GM19035 (cell line): ENCODE data around the gene ASCC3.

ENCODE experiments used
- ATAC-seq: cut with Tn5 transposase; IDR thresholded peaks from one replicate; pipeline ENCODE4 v1.9.1; 2021; ENCODE audit not compliant: unreplicated experiment

ASCC3 gene

DNA sequence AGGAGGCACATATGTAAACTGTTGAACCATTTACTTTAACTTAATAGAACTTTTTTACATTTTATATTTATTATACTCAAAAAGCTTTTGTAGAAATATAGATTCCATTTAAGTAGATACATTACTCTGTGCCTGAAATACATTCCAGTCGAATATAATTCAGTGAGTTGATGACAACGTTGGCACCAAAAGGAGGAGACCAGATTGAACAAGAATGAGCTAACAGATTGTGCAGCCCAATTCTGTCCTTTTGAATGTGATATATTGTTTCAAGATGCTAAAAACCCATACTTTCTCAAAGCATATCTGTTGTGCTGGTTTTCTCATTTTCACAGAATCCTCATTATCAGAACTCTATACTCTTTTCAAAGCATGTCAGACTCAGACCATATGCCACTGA lies 269.0 kb downstream of the ASCC3 start:
- ATAC-seq: no peak

- ATAC-seq: no peak
Observed at GRCh38 chr6:100599088-100599770, 281.9 kb downstream of the ASCC3 start.

DNA sequence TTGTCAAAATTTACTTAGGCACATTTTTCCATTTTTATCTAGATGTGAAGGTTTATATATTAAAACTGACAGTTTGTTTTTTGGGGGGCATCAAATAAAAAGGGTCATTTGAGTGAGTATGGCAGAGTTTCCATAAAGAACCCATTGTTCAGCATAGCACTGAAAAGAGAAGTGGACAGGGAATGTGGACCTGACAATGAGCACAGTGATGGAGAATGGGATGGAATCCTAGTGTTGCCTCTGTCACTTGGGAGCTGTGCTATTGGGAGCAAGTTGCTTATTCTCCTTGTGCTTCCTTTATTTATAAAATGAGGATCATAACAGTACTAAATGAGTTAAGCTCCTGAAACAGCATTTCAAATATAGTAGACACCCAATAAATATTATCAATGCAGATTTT lies 285.7 kb downstream of the ASCC3 start:
- no peak for ATAC-seq

DNA sequence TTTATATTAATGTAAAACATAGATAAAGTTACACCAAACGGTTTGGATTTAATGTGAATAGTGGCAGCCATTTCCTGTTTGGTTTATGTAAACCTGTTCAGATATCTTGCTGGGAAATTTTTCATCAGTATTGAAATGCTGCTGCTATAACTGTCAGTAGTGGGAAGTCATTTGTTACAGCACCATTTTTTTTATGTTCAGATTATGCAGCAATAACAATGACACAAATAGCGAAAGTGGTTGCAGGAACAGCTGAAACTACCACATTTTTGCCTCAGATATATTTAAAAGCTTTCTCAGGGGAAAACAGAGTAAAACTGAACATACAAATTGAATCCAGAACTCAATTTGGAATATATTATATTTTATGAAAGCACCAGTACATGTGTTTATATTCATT lies 287.6 kb downstream of the ASCC3 start:
- no peak for ATAC-seq

DNA sequence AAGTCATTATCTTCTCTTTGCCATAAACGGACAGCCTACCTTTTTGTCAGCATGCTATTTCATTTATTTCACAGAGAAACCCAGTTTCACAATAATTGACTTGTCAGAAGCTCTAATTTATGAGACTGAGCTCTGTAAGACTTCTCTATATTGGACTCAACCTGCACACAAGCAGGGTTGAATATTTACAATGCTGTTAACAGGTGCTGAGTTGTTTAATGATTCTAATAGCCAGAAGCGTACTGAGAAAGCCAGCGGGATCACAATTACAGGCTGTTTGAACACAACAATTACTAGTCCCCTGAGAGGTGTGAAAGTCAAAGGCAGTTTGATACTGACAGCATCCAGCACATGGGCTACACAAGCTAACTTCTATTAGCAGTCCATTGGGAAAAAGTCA lies 288.2 kb downstream of the ASCC3 start:
- no peak for ATAC-seq

GRCh38 chr6:100577425-100577824 lies 303.7 kb downstream of the ASCC3 start:
- ATAC-seq: no peak

DNA sequence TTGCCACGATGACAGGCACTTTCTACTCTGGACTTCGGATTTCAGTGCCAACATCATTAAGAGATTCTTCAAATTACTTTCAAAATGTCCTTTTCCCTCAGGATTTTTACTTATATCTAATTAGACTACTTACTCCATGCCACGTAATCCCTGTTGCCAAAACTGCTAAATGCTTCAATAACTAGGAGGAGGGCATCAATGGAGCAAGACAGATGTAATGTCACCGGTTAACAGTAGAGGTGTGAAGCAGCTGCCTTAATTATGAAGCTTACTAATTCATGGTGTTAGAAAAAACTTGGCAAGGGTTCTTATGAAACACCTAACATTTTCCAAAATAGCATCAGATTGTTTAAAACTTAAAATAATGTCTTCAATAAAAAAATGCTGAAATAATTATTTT lies 305.2 kb downstream of the ASCC3 start:
- ATAC-seq: no peak

- ATAC-seq: no peak
Observed at GRCh38 chr6:100574836-100575235, 306.3 kb downstream of the ASCC3 start.

GRCh38 chr6:100573166-100573565 lies 308.0 kb downstream of the ASCC3 start:
- ATAC-seq: no peak

DNA sequence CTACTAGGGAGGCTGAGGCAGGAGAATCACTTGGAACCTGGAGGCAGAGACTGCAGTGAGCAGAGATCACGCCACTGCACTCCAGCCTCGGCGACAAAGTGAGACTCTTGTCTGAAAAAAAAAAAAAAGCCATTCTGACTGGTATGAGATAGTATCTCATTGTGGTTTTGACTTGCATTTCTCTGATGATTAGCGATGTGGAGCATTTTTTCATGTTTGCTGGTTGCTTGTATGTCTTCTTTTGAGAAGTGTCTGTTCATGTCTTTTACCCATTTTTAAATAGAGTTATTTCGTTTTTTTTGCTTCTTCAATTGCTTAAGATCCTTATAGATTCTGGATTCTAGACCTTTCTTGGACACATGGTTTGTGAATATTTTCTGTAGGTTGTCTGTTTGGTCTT lies 312.9 kb downstream of the ASCC3 start:
- ATAC-seq: no peak

- ATAC-seq: no peak
Observed at GRCh38 chr6:100566563-100566962, 314.6 kb downstream of the ASCC3 start.

- ATAC-seq: no peak
Observed at GRCh38 chr6:100565439-100566104, 315.6 kb downstream of the ASCC3 start.

- no peak for ATAC-seq
Observed at GRCh38 chr6:100559859-100560258, 321.3 kb downstream of the ASCC3 start.

DNA sequence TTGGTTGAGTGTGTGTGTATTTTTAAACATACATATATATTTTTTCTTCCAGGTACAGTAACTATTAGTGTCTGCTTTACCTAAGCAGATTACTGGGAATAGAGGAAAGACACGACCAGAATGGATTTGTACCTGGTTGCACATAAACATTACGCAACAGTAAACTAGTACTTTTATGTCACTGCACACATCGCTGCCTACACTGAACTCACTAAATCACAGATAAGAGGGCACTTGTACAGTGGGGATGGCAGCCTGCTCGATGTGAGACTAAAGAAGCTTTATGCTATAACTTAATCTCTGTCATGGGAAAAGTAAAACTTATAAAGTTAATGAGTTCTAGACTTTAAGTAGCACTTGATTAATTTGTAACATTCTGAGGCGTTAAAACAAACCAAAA lies 326.9 kb downstream of the ASCC3 start:
- ATAC-seq: no peak

DNA sequence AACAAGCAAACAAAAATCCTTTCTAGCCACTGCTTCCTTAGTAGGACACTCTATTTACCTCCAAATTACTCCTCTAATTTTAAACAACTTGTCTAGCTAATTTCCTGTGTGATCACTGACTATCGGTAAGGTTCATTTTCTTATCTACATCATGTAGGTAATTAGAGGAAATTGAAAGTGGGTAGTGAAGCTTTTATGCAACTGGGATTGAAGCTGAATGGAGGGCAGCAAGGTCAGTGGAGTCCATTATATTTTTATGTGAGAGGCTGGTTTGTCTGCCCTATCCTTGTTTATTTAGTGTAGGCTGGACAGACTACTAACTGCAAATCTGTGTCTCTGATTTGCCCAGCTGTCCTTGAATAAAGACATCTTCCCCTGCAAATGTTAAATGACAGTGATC lies 327.9 kb downstream of the ASCC3 start:
- ATAC-seq: no peak

DNA sequence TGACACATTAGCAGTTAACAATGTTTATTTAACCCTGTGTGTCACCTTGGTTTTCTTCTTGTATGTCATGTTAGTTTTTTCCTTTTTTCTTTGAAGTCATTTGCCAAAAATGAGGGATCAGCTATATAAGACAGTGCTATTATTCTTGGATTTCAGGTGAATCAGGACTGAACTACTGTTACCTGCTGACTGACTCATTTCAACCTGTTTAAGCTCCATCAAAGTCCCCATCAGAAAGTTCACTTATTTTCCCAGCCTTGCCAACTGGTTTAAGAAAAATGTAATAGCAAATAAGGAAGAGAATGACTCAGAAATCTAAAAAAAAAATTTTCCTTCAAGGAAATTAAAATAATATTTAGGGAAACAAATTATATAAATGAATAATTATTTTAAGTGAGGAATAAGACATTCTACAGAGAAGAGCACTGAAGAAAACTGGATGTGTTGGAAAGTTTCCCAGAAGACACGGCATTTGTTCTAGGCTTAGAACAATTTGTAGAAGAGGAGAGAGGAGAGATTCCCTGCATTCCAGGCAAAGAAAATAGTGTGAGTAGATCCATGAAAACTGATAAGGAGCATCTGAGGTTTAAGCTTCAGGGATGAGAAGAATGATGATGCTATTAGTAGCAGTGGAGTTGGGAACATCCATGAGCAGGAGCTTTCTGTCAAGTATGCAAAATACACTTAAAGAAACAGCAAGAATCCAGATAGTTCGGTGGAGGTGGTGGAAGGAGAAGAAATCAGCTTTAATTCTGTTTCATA lies 331.5 kb downstream of the ASCC3 start:
- no peak for ATAC-seq

DNA sequence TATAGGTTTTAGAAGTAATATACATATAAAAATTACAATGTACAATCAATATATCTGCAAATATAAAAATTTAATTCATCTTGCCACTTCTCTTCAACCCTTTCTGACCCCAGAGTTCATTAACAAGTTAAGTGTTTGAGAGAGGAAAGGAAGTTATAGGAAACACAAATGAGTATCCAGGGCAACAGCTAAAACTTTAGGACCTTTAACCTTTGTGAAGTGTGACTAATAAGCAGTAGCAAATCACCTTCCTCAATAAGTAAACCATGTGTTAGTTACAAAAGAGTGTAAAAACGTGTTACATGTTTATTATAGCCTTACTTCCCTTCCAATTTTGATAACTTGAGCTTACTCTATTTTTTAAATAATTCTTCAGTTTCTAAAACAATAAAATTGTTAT lies 343.0 kb downstream of the ASCC3 start:
- no peak for ATAC-seq

GRCh38 chr6:100518588-100518987 lies 362.5 kb downstream of the ASCC3 start:
- no peak for ATAC-seq

GRCh38 chr6:100517633-100518032 lies 363.5 kb downstream of the ASCC3 start:
- no peak for ATAC-seq

GRCh38 chr6:100517106-100517505 lies 364.0 kb downstream of the ASCC3 start:
- ATAC-seq: no peak

DNA sequence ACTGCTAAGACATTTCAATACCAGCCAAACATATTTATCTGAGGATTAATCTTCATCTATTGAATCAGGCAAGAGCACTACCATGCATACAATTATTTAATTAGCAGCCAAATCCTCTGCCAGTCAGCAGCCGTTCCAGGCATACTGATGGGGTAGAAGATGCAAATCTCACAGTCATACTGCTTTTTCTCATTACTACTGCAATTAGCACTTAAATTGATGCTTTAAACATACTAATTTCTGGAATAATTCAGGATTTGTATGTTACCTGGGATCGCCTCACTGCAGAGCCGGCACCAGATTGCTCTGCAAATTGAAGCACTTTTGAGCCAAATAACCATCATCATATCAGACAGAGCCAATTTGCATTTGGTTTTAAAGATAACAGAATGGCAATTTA lies 366.5 kb downstream of the ASCC3 start:
- no peak for ATAC-seq

GRCh38 chr6:100512203-100512862 lies 368.8 kb downstream of the ASCC3 start:
- no peak for ATAC-seq
